GM08714 (cell line): ENCODE measurements around the gene CATSPER3.

Experiments
- H3K4me3 ChIP-seq: fragments of 200-500 bp; sonication (Bioruptor generic); 2 replicates; pipeline ENCODE4 v1.5.1; 2014; ENCODE audit warnings: mild to moderate bottlenecking, low read length, inconsistent platforms
- ZNF274 ChIP-seq: IDR thresholded peaks from 2 replicates; pipeline ENCODE4 v1.6.1; 2012; ENCODE audit warnings: mild to moderate bottlenecking, low read depth, low read length

Gene CATSPER3

GRCh38 chr5:135041145-135041587 lies 73.5 kb downstream of the CATSPER3 start:
- TF ChIP-seq ZNF274: no peak
- H3K4me3 ChIP-seq: no peak overlapping the region

DNA sequence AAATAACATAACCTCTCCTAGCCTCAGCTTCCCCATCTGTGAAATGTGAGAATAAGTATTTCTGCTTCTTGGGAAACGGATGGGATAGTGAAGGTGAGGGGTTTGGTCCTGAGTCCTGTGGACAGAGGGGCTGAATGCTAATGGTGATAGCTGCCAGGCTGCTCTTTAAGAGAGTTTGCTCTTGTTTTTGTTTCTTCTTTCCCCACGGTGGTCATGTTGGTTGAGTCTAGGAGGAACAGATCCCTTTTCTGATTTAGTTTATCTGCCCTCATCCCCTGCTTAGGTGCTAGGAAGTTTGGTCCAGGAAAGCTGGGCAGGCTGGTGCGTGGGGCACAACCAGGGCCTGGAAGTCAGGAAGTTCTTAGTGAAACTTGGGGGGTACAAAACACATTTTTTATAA lies 74.0 kb downstream of the CATSPER3 start:
- no peak overlapping the region for H3K4me3 ChIP-seq
- no peak for TF ChIP-seq ZNF274

GRCh38 chr5:135042595-135042994 lies 74.9 kb downstream of the CATSPER3 start:
- no peak for TF ChIP-seq ZNF274
- H3K4me3 ChIP-seq: no peak overlapping the region

GRCh38 chr5:135045488-135045887 lies 77.8 kb downstream of the CATSPER3 start:
- TF ChIP-seq ZNF274: no peak
- H3K4me3 ChIP-seq: no peak overlapping the region

DNA sequence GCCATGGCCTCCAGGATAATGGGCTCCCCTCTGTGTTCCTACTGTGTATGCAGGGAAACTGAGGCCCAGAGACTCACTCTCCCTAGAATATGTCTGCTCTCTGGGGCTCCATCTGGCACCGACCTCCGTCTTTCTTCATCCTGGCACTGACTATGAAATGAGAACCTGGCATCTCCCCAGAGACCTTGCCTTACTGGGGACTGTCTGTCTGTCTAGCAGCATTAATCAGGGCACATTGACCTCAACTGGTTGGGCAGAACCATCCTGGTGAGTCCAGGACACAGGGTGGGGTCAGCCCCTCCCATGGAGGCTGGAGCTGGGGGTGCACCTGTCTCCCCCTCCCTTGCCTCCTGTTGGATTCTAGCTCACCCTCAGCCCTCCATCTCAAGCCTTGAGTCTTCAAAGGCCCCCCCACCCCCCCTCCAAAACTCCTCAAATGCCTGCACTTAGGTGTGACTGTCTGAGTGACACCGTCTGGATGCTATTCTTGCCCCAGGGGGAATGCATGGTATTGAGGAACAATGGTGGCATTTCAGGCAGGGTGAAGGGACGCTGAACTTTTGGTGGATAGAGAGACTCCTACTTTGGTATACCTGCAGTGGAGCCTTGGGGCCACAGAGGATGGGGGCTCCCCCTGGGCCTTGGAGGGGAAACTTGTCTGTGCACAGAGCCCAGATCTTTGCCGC lies 79.1 kb downstream of the CATSPER3 start:
- TF ChIP-seq ZNF274: no peak
- no peak overlapping the region for H3K4me3 ChIP-seq

GRCh38 chr5:135047347-135047695 lies 79.6 kb downstream of the CATSPER3 start:
- TF ChIP-seq ZNF274: no peak
- no peak overlapping the region for H3K4me3 ChIP-seq

DNA sequence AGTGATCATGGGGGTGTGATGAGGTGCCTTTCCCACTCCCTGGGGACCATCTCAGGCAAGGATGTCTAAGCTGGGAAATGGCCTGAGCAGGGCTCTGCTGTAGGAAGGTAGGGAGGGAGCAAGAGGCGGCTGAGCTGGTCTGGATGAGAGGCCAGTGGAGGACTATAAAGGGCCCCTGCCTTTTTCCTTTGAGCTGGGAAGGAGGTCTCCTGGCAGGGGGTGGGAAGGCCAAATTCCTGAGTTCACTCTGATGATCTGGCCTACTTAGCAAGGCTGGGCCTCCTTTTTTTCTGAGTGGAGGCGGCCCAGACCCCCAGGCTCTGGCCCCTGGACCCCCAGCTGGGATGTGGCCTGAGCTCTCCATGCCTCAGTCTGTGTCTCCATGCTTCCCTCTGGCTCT lies 80.6 kb downstream of the CATSPER3 start:
- H3K4me3 ChIP-seq: no peak overlapping the region
- TF ChIP-seq ZNF274: no peak

GRCh38 chr5:135048930-135049329 lies 81.2 kb downstream of the CATSPER3 start:
- H3K4me3 ChIP-seq: no peak overlapping the region
- no peak for TF ChIP-seq ZNF274

GRCh38 chr5:135050244-135050767 lies 82.6 kb downstream of the CATSPER3 start:
- no peak overlapping the region for H3K4me3 ChIP-seq
- no peak for TF ChIP-seq ZNF274

GRCh38 chr5:135051399-135051798 lies 83.7 kb downstream of the CATSPER3 start:
- H3K4me3 ChIP-seq: no peak overlapping the region
- TF ChIP-seq ZNF274: no peak

- no peak overlapping the region for H3K4me3 ChIP-seq
- TF ChIP-seq ZNF274: no peak
These were observed 84.2 kb downstream of the CATSPER3 start for GRCh38 chr5:135051872-135052271.

- no peak overlapping the region for H3K4me3 ChIP-seq
These were observed 84.9 kb downstream of the CATSPER3 start for GRCh38 chr5:135052511-135053145.

GRCh38 chr5:135053278-135053677 lies 85.6 kb downstream of the CATSPER3 start:
- no peak overlapping the region; the same call in 1 of the 2 replicates for H3K4me3 ChIP-seq
- no peak for TF ChIP-seq ZNF274

More at GRCh38 chr5:135052511-135053145, 84.9 kb downstream of the CATSPER3 start:
- no peak for TF ChIP-seq ZNF274

DNA sequence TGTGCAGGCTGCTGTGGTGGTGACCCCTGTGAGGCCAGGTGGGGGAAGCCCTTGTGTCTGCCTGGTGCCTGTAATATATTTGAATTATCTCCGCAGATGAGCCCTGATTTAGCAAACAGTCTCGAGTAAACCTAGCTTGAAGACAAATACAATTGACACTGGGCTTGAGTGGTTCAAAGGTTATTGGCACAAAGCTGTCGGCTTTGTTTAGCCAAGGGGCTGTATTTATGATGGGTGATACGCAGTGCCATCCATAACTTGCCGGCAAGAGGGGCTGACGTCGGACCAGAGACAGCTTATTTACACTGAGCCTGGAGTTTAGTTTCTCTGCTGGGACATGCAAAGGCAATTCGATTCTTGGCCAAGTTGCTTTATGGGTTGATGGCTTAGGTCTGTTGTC lies 86.3 kb downstream of the CATSPER3 start:
- no peak overlapping the region for H3K4me3 ChIP-seq
- TF ChIP-seq ZNF274: no peak

DNA sequence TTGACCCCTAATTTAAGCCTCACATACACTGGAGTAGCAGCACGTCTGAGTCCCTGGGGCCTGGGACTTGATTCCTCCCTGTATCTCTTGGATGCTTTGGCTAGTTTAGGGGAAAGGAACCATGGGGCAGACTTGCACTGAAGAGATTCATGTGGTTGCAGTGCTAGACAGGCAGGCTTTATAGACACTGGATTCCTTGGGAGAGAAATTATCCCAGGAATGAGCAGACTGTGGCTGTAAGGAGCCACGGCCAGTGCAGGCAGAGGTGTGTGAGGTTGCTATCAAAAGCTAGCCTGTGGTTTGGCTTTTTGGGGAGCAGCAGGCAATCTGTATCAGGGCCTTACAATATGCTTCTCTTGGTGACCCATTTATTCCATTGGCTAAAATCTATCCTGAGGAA lies 86.8 kb downstream of the CATSPER3 start:
- no peak overlapping the region for H3K4me3 ChIP-seq
- no peak for TF ChIP-seq ZNF274
